Thyroid gland (tissue), 4 donors: ENCODE data around the gene DMD.

Experiments
- CTCF ChIP-seq, 6 experiments: fragments of 200-600 bp in 3 of 6; fragments of 450-650 bp in 3 of 6; sonication (generic) in 3 of 6; IDR thresholded peaks; one replicate each; pipeline ENCODE4 v1.5.1; 2016 to 2019; ENCODE audit warnings: antibody characterized with exemption in 6 of 6, mild to moderate bottlenecking in 2 of 6, inconsistent platforms in 1 of 6, moderate library complexity in 1 of 6
- POLR2A ChIP-seq, 2 donors: fragments of 450-650 bp; IDR thresholded peaks; one replicate each; pipeline ENCODE4 v1.6.1; 2017; ENCODE audit warnings: antibody characterized with exemption in 2 of 2, mild to moderate bottlenecking in 2 of 2, moderate library complexity in 1 of 2

GRCh38 chrX:31572360-31572759, 1639.0 kb downstream of the DMD start:
- no peak for TF ChIP-seq CTCF (IDR thresholded peaks at IDR 0.05)
- TF ChIP-seq POLR2A (IDR thresholded peaks at IDR 0.05) = no peak
